Renal cortex interstitium (tissue), 11 donors: ENCODE measurements around the gene PAX2. TPM values are rescaled to one million over a fixed set of nuclear protein-coding genes. Genes with fewer than 3 reads are reported as not detected.
A peak's percentile ranks its signal among the peaks of the same experiment; 100 is the strongest.

Source experiments
- DNase-seq, 11 donors: peaks; one replicate each; pipeline ENCODE4 v3.0.0-alpha.2; 2013; ENCODE audit warnings: low read depth in 9 of 11, low spot score in 4 of 11; ENCODE audit errors: extremely low read depth in 1 of 11
- polyA plus RNA-seq, 3 donors: library from polyadenylated mRNA; unstranded; fragments of 120-200 nt; gene quantifications; one replicate each; pipeline ENCODE4 v1.2.1, GENCODE V29; 2013; ENCODE audit not compliant: insufficient read length in 3 of 3

The PAX2 gene
- polyA plus RNA-seq, 3 donors = 174 to 255 (median 188) TPM

- no peak for DNase-seq
Observed at GRCh38 chr10:100824886-100825285, 79.5 kb downstream of the PAX2 start.

DNA sequence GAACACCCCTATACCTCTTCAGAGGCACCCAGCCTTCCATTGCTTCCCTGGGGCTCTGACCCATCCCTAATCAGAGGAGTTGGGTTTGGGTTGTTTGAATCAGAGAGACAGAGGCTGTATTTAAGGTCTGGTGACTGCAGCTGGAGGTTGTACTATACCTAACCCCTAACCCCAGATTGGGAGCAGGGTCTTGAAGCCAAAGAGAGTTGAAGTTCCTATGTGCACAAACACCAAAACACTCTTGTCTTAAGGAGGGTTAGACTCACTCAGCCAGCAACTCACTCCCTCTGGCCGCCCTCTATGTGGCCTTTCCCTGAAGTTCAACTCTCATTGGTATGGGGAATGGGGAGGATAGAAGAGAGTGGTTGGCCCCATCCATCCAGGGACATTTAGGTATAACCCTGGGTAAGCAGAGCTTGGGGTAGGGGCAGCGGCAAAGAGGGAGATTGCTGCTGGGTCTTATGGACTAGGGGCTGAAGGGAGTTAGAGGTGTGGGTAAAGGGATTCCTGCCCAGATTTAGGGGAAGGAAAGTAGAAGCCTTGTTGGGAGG lies 80.0 kb downstream of the PAX2 start:
- DNase-seq = no peak

- peak in 7 of 11 donors; percentile 46 to 82 (median 70) for DNase-seq
Observed at GRCh38 chr10:100826031-100826651, 80.8 kb downstream of the PAX2 start.

DNA sequence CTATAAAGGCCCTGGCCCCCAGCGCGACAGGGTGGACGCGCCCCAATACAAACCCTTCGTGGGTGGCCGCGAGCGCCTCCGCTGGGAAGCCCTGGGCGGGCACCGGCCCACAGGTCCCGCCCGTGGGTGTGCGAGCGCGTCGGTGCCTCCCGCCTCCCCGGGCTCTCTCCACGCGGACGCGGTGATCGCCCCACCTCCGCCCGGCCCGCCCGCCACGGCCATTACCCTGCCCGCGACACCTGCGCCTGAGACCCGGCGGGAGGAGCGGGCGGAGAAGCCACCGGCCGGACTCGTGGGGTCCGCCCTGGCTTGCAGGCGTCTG lies 81.2 kb downstream of the PAX2 start:
- DNase-seq = no peak

- DNase-seq = no peak
Observed at GRCh38 chr10:100826983-100827818, 81.8 kb downstream of the PAX2 start.

- DNase-seq = no peak
Observed at GRCh38 chr10:100827819-100828737, 82.7 kb downstream of the PAX2 start.

- DNase-seq = no peak
Observed at GRCh38 chr10:100828738-100829096, 83.3 kb downstream of the PAX2 start.

GRCh38 chr10:100829097-100829870 lies 83.9 kb downstream of the PAX2 start:
- no peak for DNase-seq

GRCh38 chr10:100829933-100830727 lies 84.7 kb downstream of the PAX2 start:
- no peak for DNase-seq

DNA sequence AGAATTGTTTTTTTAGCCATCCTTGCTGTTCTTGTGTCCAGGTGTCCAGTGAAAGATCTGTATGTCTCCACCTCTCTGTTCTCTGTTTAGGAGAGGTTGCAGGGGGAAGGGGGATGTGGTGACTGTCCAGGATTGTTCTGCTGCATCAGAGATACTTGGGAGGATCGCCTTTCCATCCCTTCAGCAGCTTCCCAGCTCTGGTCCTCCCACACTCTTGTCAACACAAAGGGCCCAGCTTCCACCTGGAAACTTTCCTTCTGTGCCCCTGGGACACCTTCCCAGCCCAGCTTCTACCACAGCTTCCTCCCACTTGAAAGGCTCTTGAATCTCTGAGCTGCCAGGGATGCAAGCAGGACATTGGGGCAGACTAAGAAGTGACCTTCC lies 85.3 kb downstream of the PAX2 start:
- DNase-seq = no peak

DNA sequence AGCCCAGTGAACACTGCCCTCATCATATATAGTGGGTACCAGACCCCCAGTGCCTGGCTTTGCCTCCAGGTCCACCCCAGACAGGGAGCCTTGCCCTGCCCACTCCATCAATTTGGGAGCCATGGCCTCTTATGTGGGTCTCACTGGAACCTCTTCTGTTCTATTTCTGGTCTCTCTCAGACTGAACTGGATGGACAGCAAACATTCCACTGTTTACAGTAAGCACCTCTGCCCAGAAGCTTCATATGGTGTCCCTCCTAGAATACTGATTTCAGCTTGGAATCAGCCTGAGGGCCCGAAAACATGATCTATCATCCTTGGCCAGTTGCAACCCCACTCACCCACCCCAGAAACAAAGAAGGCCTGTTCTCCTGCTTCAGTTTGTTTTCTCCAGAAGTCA lies 86.4 kb downstream of the PAX2 start:
- no peak for DNase-seq

DNA sequence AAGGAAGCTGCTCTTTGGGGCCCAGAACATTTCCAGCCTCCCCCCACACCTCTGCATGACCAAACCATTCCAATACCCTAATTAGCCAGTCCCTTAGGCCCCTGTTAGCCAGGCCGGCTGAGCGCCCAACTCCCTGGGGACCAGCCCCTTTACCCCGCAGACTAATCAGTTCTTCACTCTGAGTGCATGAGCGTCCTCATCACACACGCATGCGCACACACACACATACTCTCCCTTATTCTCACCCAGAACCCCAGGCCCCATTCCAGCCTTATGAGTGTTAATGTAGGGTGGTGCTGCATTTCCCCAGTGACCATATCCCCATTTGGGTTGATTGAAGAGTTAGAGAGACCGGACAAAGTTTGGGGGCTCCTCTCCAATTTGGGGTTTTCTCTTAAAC lies 90.4 kb downstream of the PAX2 start:
- no peak for DNase-seq

GRCh38 chr10:100836891-100837290 lies 91.5 kb downstream of the PAX2 start:
- DNase-seq = no peak

DNA sequence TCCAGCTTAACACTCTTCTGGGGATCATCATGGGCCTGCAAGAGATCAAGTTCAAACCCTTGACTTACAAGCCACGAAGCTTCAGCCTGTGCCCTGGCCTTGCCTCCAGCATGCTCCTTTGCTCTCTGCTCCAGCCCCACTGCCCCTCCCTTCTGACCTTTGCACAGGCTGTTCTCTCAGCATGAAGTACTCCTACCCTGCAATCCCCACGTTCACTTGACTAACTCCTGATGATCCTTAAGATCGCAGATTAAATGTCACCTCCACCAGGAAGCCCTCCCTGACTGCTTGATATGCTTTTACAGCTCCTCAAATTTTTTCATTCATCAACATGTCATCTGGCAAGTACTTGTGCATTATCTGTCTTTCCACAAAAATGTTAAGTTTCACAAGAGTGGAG lies 91.9 kb downstream of the PAX2 start:
- no peak for DNase-seq

DNA sequence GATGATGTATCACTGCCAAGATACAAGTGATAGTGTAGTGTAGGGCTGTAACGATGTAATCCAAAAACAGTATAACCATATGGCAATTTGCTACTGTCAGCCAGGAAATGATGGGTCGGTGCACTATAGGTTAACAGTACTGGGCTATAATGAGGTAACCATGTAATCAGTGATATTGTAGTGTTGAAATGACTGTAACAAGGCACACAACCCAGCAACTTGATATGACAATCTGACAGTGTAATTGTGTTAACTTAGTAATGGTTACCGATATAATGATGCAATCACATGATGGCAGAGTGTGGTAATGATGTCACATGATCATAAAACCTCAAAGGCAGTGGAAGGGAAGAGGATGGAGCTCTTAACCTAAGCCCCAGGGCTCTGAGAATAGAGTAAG lies 93.6 kb downstream of the PAX2 start:
- DNase-seq = no peak

- DNase-seq = no peak
Observed at GRCh38 chr10:100841528-100841927, 96.1 kb downstream of the PAX2 start.

- DNase-seq = no peak
Observed at GRCh38 chr10:100847440-100847839, 102.1 kb downstream of the PAX2 start.

DNA sequence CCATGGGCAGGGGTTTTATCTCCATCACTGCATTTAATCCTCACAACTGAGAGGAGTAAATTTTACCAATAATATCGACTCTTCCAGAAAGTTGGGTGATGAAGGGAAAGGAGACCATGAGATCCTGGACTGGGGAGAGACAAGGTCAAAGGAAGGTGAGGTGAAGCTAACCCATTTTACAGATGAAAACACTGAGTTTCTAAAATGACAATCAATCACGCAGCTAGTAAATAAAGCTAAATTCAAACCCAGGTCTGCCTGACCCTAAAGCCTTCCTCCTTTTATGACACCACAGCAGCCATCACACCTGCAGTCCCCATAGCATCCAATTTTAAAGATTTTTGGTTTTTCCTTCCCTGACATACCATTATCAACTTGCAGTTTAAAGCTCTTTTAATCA lies 103.4 kb downstream of the PAX2 start:
- DNase-seq = no peak
